ENCODE results near the gene LAMTOR4. TPM values are rescaled to one million over a fixed set of nuclear protein-coding genes. Genes with fewer than 3 reads are reported as not detected.
A peak's percentile ranks its signal among the peaks of the same experiment; 100 is the strongest.

The LAMTOR4 gene
- total RNA-seq, 1 experiment from 2014 or later: 107 TPM

- no peak overlapping the region for H2AFZ ChIP-seq (ENCODE audit: low read length)
- H3F3A ChIP-seq (ENCODE audit: low read length, unreplicated experiment): no peaks in the 10 kb centered on the region
- no peaks in the 10 kb centered on the region for H3K36me3 ChIP-seq (ENCODE audit: low read depth, low read length)
- no peaks in the 10 kb centered on the region for H3K9me3 ChIP-seq (ENCODE audit: low read length)
- no peaks in the 10 kb centered on the region for H4K20me1 ChIP-seq (ENCODE audit: low read length)
- CTCF ChIA-PET: no interaction called here
- ATAC-seq (no peak), DNase-seq (no peak)
- H3K27ac ChIP-seq (ENCODE audit: low read length): no peak overlapping the region
- 0 out of 2 replicates have a peak, but pooled peaks cover 4% of the 10 kb centered on the region for H3K4me1 ChIP-seq (ENCODE audit: insufficient read depth, low read length)
- H3K27me3 ChIP-seq (ENCODE audit: low read length): no peaks in the 10 kb centered on the region
- no peaks in the 10 kb centered on the region for H3K9me2 ChIP-seq (replicated peaks; ENCODE audit: low read length)
- no TSS peak for BruUV-seq (replicated peaks)
- no peak overlapping the region for H3K4me3 ChIP-seq (ENCODE audit: low read length)
- H3K9ac ChIP-seq (ENCODE audit: low read length): no peak overlapping the region
- POLR2A ChIA-PET (ENCODE audit: unreplicated experiment): interaction anchor here (0.5 kb wide), 1 partner anchor 50 kb away, joined by 5 read pairs; no protein-coding TSS in a partner anchor
- intact Hi-C loops (cut with micrococcal nuclease): loop anchor here (2.0 to 5.0 kb wide), 3 partner anchors 83 to 275 kb away; no protein-coding TSS in a partner anchor
- H3K79me2 ChIP-seq (ENCODE audit: low read length): no peaks in the 10 kb centered on the region
- TF ChIP-seq EZH2phosphoT487 (IDR thresholded peaks at IDR 0.05; ENCODE audit: borderline replicate concordance, low read length) (no peak), EZH2 (IDR thresholded peaks at IDR 0.05; ENCODE audit: low read length, unreplicated experiment) (no peak), CTCF (conservative IDR thresholded peaks at IDR 0.05; ENCODE audit: low read depth, low read length) (no peak)
- H3K4me2 ChIP-seq (ENCODE audit: low read length): no peak overlapping the region
Observed at GRCh38 chr7:100132126-100132525, 16.6 kb upstream of the LAMTOR4 start.

GRCh38 chr7:100132697-100133151 lies 16.0 kb upstream of the LAMTOR4 start:
- intact Hi-C loops (cut with micrococcal nuclease): loop anchor here (2.0 to 5.0 kb wide), 3 partner anchors 82 to 275 kb away; no protein-coding TSS in a partner anchor
- H3K27ac ChIP-seq (ENCODE audit: low read length): no peak overlapping the region
- H4K20me1 ChIP-seq (ENCODE audit: low read length): no peaks in the 10 kb centered on the region
- TF ChIP-seq CTCF (conservative IDR thresholded peaks at IDR 0.05; ENCODE audit: low read depth, low read length) (peak; percentile 87), EZH2phosphoT487 (IDR thresholded peaks at IDR 0.05; ENCODE audit: borderline replicate concordance, low read length) (no peak)
- ATAC-seq (peak; percentile 80), DNase-seq (peak; percentile 68)
- H3K36me3 ChIP-seq (ENCODE audit: low read depth, low read length): no peaks in the 10 kb centered on the region
- no peaks in the 10 kb centered on the region for H3K79me2 ChIP-seq (ENCODE audit: low read length)
- no peaks in the 10 kb centered on the region for H3K9me2 ChIP-seq (replicated peaks; ENCODE audit: low read length)
- no peak overlapping the region for H3K9ac ChIP-seq (ENCODE audit: low read length)
- H3K9me3 ChIP-seq (ENCODE audit: low read length): no peaks in the 10 kb centered on the region
- H3K4me1 ChIP-seq (ENCODE audit: insufficient read depth, low read length): 0 out of 2 replicates have a peak, but pooled peaks cover 4% of the 10 kb centered on the region
- H3F3A ChIP-seq (ENCODE audit: low read length, unreplicated experiment): no peaks in the 10 kb centered on the region
- no TSS peak for BruUV-seq (replicated peaks)
- H2AFZ ChIP-seq (ENCODE audit: low read length): no peak overlapping the region
- H3K4me3 ChIP-seq (ENCODE audit: low read length): no peak overlapping the region
- ChIA-PET CTCF (interaction anchor here (0.6 to 0.7 kb wide), 2 partner anchors 30 to 275 kb away, joined by 3 to 7 read pairs; no protein-coding TSS in a partner anchor), POLR2A (ENCODE audit: unreplicated experiment) (interaction anchor here (0.5 to 0.6 kb wide), 2 partner anchors 40 to 50 kb away, joined by 3 to 5 read pairs; no protein-coding TSS in a partner anchor)
- no peaks in the 10 kb centered on the region for H3K27me3 ChIP-seq (ENCODE audit: low read length)
- no peak overlapping the region for H3K4me2 ChIP-seq (ENCODE audit: low read length)
